GM10266 (cell line): ENCODE measurements around the gene GKN2.
"Not testable (repeated sequence)": the region's sequence is repeated elsewhere in the genome, so short reads cannot be mapped to it uniquely, and the experiment has no call there.

Experiments used
- DNase-seq: peaks from one replicate; pipeline ENCODE4 v3.0.0; 2012; ENCODE audit errors: extremely low spot score
- CTCF ChIP-seq: IDR thresholded peaks from 2 replicates; pipeline ENCODE4 v1.5.1; 2012; ENCODE audit warnings: mild to moderate bottlenecking, low read depth; ENCODE audit not compliant: control insufficient read depth, insufficient read depth; ENCODE audit errors: missing control alignments

The GKN2 gene

GRCh38 chr2:68964282-68964681 is 11.6 kb upstream of the GKN2 start:
- no peak for TF ChIP-seq CTCF
- no peak for DNase-seq

DNA sequence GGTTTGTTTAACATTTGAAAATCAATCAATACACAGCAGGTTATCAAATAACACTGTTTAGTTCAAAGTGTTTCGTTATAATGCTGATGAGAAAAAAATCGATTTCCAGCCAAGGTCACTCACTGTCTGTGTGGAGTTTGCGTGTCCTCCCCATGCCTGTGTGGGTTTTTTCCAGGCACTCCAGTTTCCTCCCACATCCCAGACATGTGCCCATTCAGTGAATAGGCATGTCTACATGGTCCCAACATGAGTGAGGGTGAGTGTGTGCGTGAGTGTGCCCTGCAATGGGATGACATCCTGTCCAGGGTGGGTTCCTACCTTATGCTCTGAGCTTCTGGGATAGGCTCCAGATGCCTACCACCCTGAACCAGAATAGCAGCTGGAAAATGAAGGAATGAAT is 8.7 kb upstream of the GKN2 start:
- no peak for DNase-seq
- TF ChIP-seq CTCF: no peak

DNA sequence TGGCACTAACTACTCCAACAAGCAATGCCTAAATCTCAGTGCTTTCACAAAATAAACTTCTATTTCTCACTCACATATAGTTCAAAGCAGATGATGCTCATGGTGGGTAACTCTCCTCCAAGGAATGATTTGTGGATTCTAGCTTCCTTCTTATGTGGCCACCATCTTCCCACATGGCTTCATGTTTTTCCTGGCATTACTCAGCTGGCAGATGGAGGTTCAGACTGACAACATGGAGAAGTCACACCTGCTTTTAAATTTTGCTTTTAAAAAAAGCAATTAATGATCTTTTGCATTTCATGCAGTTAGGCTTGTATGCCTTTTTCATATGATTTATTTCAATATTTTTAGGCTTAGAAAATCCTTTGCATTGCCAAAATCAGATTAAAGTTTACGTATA is 6.3 kb upstream of the GKN2 start:
- TF ChIP-seq CTCF: no peak
- DNase-seq: no peak

DNA sequence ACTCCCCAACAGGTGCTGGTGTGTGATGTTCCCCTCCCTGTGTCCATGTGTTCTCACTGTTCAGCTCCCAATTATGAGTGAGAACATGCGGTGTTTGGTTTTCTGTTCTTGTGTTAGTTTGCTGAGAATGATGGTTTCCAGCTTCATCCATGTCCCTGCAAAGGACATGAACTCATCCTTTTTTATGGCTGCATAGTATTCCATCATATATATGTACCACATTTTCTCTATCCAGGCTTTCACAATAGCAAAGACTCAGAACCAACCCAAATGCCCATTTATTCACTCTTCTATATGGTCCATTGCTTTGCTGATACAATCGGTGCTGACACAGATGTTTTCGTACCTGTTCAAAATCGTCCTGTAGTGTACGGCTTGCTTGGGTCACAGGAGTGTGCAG is 2.7 kb upstream of the GKN2 start:
- DNase-seq: not testable (repeated sequence)

GRCh38 chr2:68951899-68952298 is 794 bp downstream of the GKN2 start:
- no peak for TF ChIP-seq CTCF
- DNase-seq: no peak

DNA sequence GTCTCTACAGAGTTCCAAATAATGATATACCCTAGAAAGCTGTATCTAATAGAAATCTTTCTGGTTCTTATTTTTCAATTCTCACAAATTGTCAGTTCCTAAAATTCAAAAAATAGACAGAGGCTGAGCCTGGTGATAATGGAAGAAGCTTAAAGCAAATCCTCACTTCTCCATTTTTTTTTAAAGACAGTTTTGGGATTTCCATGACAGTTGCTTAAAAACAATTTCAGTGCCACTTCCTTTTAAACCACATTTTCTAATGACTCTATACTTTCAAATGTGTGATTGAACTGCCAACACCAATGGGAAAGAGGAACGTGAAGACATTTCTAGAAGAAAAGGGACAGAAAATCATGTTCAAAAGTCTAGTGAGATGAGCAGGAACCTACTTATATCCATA is 4.0 kb downstream of the GKN2 start:
- no peak for TF ChIP-seq CTCF
- DNase-seq: no peak

GRCh38 chr2:68946117-68946516 is 6.6 kb downstream of the GKN2 start:
- TF ChIP-seq CTCF: no peak
- DNase-seq: no peak
